Hair follicular keratinocyte (primary cell): ENCODE results near the gene FAM89A. TPM values are rescaled to one million over a fixed set of nuclear protein-coding genes. Genes with fewer than 3 reads are reported as not detected.

Experiments used
- total RNA-seq: library from RNA; depleted of rRNA; stranded (reverse); fragments of >200 nt; gene quantifications from 2 replicates; pipeline ENCODE4 v1.2.3, GENCODE V29; 2015

Gene FAM89A
- 21.6 and 23.2 TPM in 2 replicates for total RNA-seq

GRCh38 chr1:231040019-231040799 is at the start of gene FAM89A:
TSS of gene FAM89A (minus strand) at chr1:231040254. CDS start at chr1:231040211, 43 bp downstream.

GRCh38 chr1:230978491-230979388 is 61.3 kb downstream of the FAM89A start, which contains the start of the genes ARV1 and TTC13:
TSS of gene ARV1 (plus strand) at chr1:230979094. CDS start at chr1:230979106, 12 bp downstream.
TSS of gene TTC13 (minus strand) at chr1:230978861. CDS start at chr1:230978830, 31 bp downstream.

Other genes starting within 250 kb of the FAM89A start
- gene C1orf198, start 171.7 kb downstream of the FAM89A start, total RNA-seq = 10.1 and 17.3 TPM in 2 replicates
- 7.2 and 7.4 TPM in 2 replicates for gene TTC13, start 61.4 kb downstream of the FAM89A start, total RNA-seq
- 19.5 and 26.2 TPM in 2 replicates for gene ARV1, start 61.2 kb downstream of the FAM89A start, total RNA-seq
- gene TRIM67, start 121.8 kb upstream of the FAM89A start, total RNA-seq = not detected in 2 replicates
- 31.0 and 49.0 TPM in 2 replicates for gene GNPAT, start 201.0 kb upstream of the FAM89A start, total RNA-seq